IMR-90 (cell line): Measurements from ENCODE around the gene ARSB. TPM values are rescaled to one million over a fixed set of nuclear protein-coding genes. Genes with fewer than 3 reads are reported as not detected.

Experiments used
- ATAC-seq: fragments of 200-7000 bp; cut with Tn5 transposase; 2 replicates; pipeline ENCODE4 v1.9.1; 2020; ENCODE audit warnings: low read depth, mild to moderate bottlenecking, moderate library complexity
- BruUV-seq: library from RNA; stranded (reverse); fragments of 400-500 nt; replicated peaks from 2 replicates; lab custom pipeline; 2021; lab: Mats Ljungman, UMichigan
- CTCF ChIA-PET: fragments of 300-600 bp; formaldehyde crosslinking; extraction: SDS; loops from one replicate; lab custom pipeline; 2021; ENCODE audit warnings: antibody characterized with exemption; lab: Yijun Ruan, JAX
- POLR2A ChIA-PET: fragments of 300-600 bp; sonication (Branson Sonifier 250); formaldehyde crosslinking; loops from one replicate; lab custom pipeline; 2022; ENCODE audit warnings: antibody characterized with exemption; ENCODE audit not compliant: unreplicated experiment; lab: Charles Lee
- DNase-seq: peaks from one replicate; pipeline ENCODE4 v3.0.0; 2013
- H2AFZ ChIP-seq: replicated peaks from 2 replicates; pipeline ENCODE3; 2013; ENCODE audit warnings: low read length, mild to moderate bottlenecking; ENCODE audit not compliant: poor library complexity
- H2AK5ac ChIP-seq: 2 replicates; pipeline ENCODE4 v1.6.1; 2013; ENCODE audit warnings: low read depth, low read length, inconsistent platforms
- H2AK9ac ChIP-seq: replicated peaks from 2 replicates; pipeline ENCODE3; 2013; ENCODE audit warnings: mild to moderate bottlenecking, low read depth, low read length, moderate library complexity; ENCODE audit not compliant: poor library complexity
- H2BK120ac ChIP-seq: 2 replicates; pipeline ENCODE4 v1.6.1; 2013; ENCODE audit warnings: low read depth, low read length, inconsistent platforms
- H2BK15ac ChIP-seq: 3 replicates; pipeline ENCODE4 v1.6.1; 2013; ENCODE audit warnings: low read depth, low read length, inconsistent platforms
- H2BK20ac ChIP-seq: 2 replicates; pipeline ENCODE4 v1.6.1; 2013; ENCODE audit warnings: low read depth, mild to moderate bottlenecking, inconsistent platforms, low read length, moderate library complexity
- H2BK5ac ChIP-seq: 2 replicates; pipeline ENCODE4 v1.6.1; 2013; ENCODE audit warnings: mild to moderate bottlenecking, low read depth, low read length, inconsistent platforms; ENCODE audit not compliant: poor library complexity, severe bottlenecking
- H3K14ac ChIP-seq: replicated peaks from 2 replicates; pipeline ENCODE4 v1.6.1; 2013; ENCODE audit warnings: low read depth, low read length, inconsistent platforms
- H3K18ac ChIP-seq: 2 replicates; pipeline ENCODE4 v1.6.1; 2013; ENCODE audit warnings: low read depth, low read length, control low read depth
- H3K23ac ChIP-seq: 2 replicates; pipeline ENCODE4 v1.6.1; 2013; ENCODE audit warnings: low read depth, low read length, inconsistent platforms
- H3K27ac ChIP-seq: 2 replicates; pipeline ENCODE4 v1.5.1; 2013; ENCODE audit warnings: mild to moderate bottlenecking, control low read depth, low read length; ENCODE audit not compliant: insufficient read depth
- H3K27me3 ChIP-seq: 2 replicates; pipeline ENCODE4 v1.6.1; 2013; ENCODE audit warnings: low read length; ENCODE audit not compliant: control insufficient read depth, insufficient read depth
- H3K36me3 ChIP-seq: 2 replicates; pipeline ENCODE4 v1.6.1; 2013; ENCODE audit warnings: low read length, mixed read lengths; ENCODE audit not compliant: control insufficient read depth, insufficient read depth
- H3K4ac ChIP-seq: 2 replicates; pipeline ENCODE4 v1.6.1; 2013; ENCODE audit warnings: low read depth, low read length, inconsistent platforms
- H3K4me1 ChIP-seq: 2 replicates; pipeline ENCODE4 v1.6.1; 2013; ENCODE audit warnings: low read length, mixed read lengths; ENCODE audit not compliant: control insufficient read depth, insufficient read depth
- H3K4me2 ChIP-seq: 2 replicates; pipeline ENCODE4 v1.6.1; 2013; ENCODE audit warnings: low read depth, mild to moderate bottlenecking, control low read depth, low read length, moderate library complexity
- H3K4me3 ChIP-seq: 2 replicates; pipeline ENCODE4 v1.5.1; 2013; ENCODE audit warnings: low read depth, mild to moderate bottlenecking, control low read depth, low read length, moderate library complexity; ENCODE audit not compliant: insufficient read depth
- H3K56ac ChIP-seq: 2 replicates; pipeline ENCODE4 v1.6.1; 2013; ENCODE audit warnings: low read length, inconsistent platforms; ENCODE audit not compliant: insufficient read depth; ENCODE audit errors: extremely low read depth
- H3K79me1 ChIP-seq, 2 experiments: 2 replicates each; pipeline ENCODE4 v1.6.1; 2013; ENCODE audit warnings: low read length in 2 of 2, inconsistent platforms in 1 of 2, low read depth in 1 of 2
- H3K9ac ChIP-seq: 2 replicates; pipeline ENCODE4 v1.6.1; 2013; ENCODE audit warnings: low read depth, low read length, control low read depth
- H3K9me1 ChIP-seq: 2 replicates; pipeline ENCODE4 v1.6.1; 2013; ENCODE audit warnings: low read length, inconsistent platforms; ENCODE audit not compliant: insufficient read depth
- H3K9me3 ChIP-seq: 2 replicates; pipeline ENCODE4 v1.6.1; 2013; ENCODE audit warnings: low read length; ENCODE audit not compliant: control insufficient read depth, insufficient read depth
- H4K20me1 ChIP-seq: 2 replicates; pipeline ENCODE4 v1.6.1; 2013; ENCODE audit warnings: low read length, inconsistent platforms; ENCODE audit not compliant: insufficient read depth
- H4K5ac ChIP-seq: 2 replicates; pipeline ENCODE4 v1.6.1; 2013; ENCODE audit warnings: mild to moderate bottlenecking, low read depth, low read length, control low read depth
- H4K8ac ChIP-seq, 2 experiments: 2 replicates each; pipeline ENCODE4 v1.6.1; 2013; ENCODE audit warnings: low read depth in 2 of 2, low read length in 2 of 2, control low read depth in 1 of 2, inconsistent platforms in 1 of 2
- H4K91ac ChIP-seq: 2 replicates; pipeline ENCODE4 v1.6.1; 2013; ENCODE audit warnings: low read depth, low read length, inconsistent platforms; ENCODE audit not compliant: insufficient read depth
- BHLHE40 ChIP-seq: fragments of 150-350 bp; IDR thresholded peaks from 2 replicates; pipeline ENCODE4 v1.6.1; 2016; ENCODE audit warnings: mild to moderate bottlenecking, low read depth, low read length
- CEBPB ChIP-seq: IDR thresholded peaks from 2 replicates; pipeline ENCODE4 v1.6.1; 2012; ENCODE audit warnings: low read depth, low read length, improper control_type of control experiment
- CHD1 ChIP-seq: IDR thresholded peaks from 2 replicates; pipeline ENCODE4 v1.6.1; 2012; ENCODE audit warnings: low read depth, low read length, improper control_type of control experiment
- CTCF ChIP-seq: conservative IDR thresholded peaks from 2 replicates; pipeline ENCODE4 v1.5.1; 2012; ENCODE audit warnings: mild to moderate bottlenecking, low read depth, low read length, improper control_type of control experiment
- ELK1 ChIP-seq: fragments of 150-350 bp; IDR thresholded peaks from 2 replicates; pipeline ENCODE4 v1.6.1; 2016; ENCODE audit warnings: low read depth, mild to moderate bottlenecking, low read length, moderate library complexity, borderline replicate concordance
- FOS ChIP-seq: fragments of 150-350 bp; IDR thresholded peaks from 2 replicates; pipeline ENCODE4 v1.6.1; 2016; ENCODE audit warnings: low read depth, low read length
- MAFK ChIP-seq: IDR thresholded peaks from 2 replicates; pipeline ENCODE4 v1.6.1; 2012; ENCODE audit warnings: low read depth, low read length, improper control_type of control experiment
- MAZ ChIP-seq: IDR thresholded peaks from 2 replicates; pipeline ENCODE4 v1.6.1; 2012; ENCODE audit warnings: low read depth, mild to moderate bottlenecking, low read length, improper control_type of control experiment, moderate library complexity, borderline replicate concordance
- MXI1 ChIP-seq: IDR thresholded peaks from 2 replicates; pipeline ENCODE4 v1.6.1; 2012; ENCODE audit warnings: low read depth, mild to moderate bottlenecking, low read length, moderate library complexity, borderline replicate concordance
- NFE2L2 ChIP-seq: fragments of 150-350 bp; IDR thresholded peaks from 2 replicates; pipeline ENCODE4 v1.6.1; 2016; ENCODE audit warnings: low read depth, mild to moderate bottlenecking, low read length
- POLR2A ChIP-seq: IDR thresholded peaks from 2 replicates; pipeline ENCODE4 v1.6.1; 2012; ENCODE audit warnings: mild to moderate bottlenecking, low read depth, low read length
- RAD21 ChIP-seq: IDR thresholded peaks from 2 replicates; pipeline ENCODE4 v1.6.1; 2012; ENCODE audit warnings: low read length, improper control_type of control experiment
- RCOR1 ChIP-seq: IDR thresholded peaks from 2 replicates; pipeline ENCODE4 v1.6.1; 2012; ENCODE audit warnings: mild to moderate bottlenecking, low read length, improper control_type of control experiment; ENCODE audit not compliant: insufficient replicate concordance
- RFX5 ChIP-seq: IDR thresholded peaks from 2 replicates; pipeline ENCODE4 v1.8.0; 2012; ENCODE audit warnings: low read depth, mild to moderate bottlenecking, low read length, moderate library complexity
- SMC3 ChIP-seq: fragments of 150-350 bp; IDR thresholded peaks from 2 replicates; pipeline ENCODE4 v1.6.1; 2016; ENCODE audit warnings: low read depth, mild to moderate bottlenecking, antibody characterized with exemption, low read length, moderate library complexity
- USF2 ChIP-seq: fragments of 150-350 bp; IDR thresholded peaks from 2 replicates; pipeline ENCODE4 v1.6.1; 2017; ENCODE audit warnings: mild to moderate bottlenecking, antibody characterized with exemption, low read length, low read depth
- WGBS, 2 experiments: methylation state at CpG; one replicate each; pipeline versions ENCODE4 v1.1.5 to v1.1.7; 2013; ENCODE audit warnings: missing lambda C conversion rate in 2 of 2; ENCODE audit not compliant: insufficient read length in 1 of 2; ENCODE audit errors: extremely low coverage in 2 of 2; 5-methylcytosine and 5-hydroxymethylcytosine counted together
- dilution Hi-C: fragments of 300-500 bp; cut with HindIII; formaldehyde crosslinking; loops from one replicate; pipeline ENCODE4 v1.14.3; 2018; ENCODE audit warnings: low sequenced_read_pairs; ENCODE audit not compliant: unreplicated experiment
- in situ Hi-C: fragments of 300-500 bp; cut with MboI; formaldehyde crosslinking; loops from 3 replicates; pipeline ENCODE4 v1.14.3; 2019; ENCODE audit warnings: low sequenced_read_pairs, inconsistent platforms, mixed read lengths
- intact Hi-C: fragments of 100-400 bp; cut with micrococcal nuclease; formaldehyde crosslinking; loops from 2 replicates; pipeline ENCODE4 v1.10.0; 2022
- polyA plus RNA-seq, 3 experiments: library from polyadenylated mRNA; depleted of rRNA; stranded (reverse); fragments of >200 nt; gene quantifications; 2 replicates each; pipeline ENCODE4 v1.2.3, GENCODE V29; 2012; ENCODE audit warnings: low replicate concordance in 1 of 3
- total RNA-seq: library from RNA; depleted of rRNA; stranded (reverse); fragments of >200 nt; gene quantifications from 2 replicates; pipeline ENCODE4 v1.2.3, GENCODE V29; 2012

Gene ARSB
- total and polyA plus RNA-seq, 2 of the 4 experiments (the other 2 are of a cell fraction), result 16.0 to 16.3 TPM

GRCh38 chr5:78813286-78813685 lies 171.8 kb downstream of the ARSB start:
- no peak overlapping the region for H4K8ac ChIP-seq
- H2BK20ac ChIP-seq, result no peak overlapping the region
- no peak overlapping the region for H4K91ac ChIP-seq
- H3K4ac ChIP-seq, result no peak overlapping the region
- H2AK9ac ChIP-seq, result no peak overlapping the region
- no peaks in the 10 kb centered on the region for H3K9me3 ChIP-seq
- no peak overlapping the region for H2BK120ac ChIP-seq
- H2AK5ac ChIP-seq, result no peak overlapping the region
- in situ Hi-C loops (no loop called here), dilution Hi-C loops (no loop called here), intact Hi-C loops (no loop called here)
- H3K4me3 ChIP-seq, result no peak overlapping the region
- no peaks in the 10 kb centered on the region for H3K79me1 ChIP-seq
- no peak overlapping the region for H4K5ac ChIP-seq
- POLR2A ChIA-PET, result no interaction called here
- CTCF ChIA-PET, result interaction anchor here (0.9 kb wide), 1 partner anchor 186 kb away, joined by 3 read pairs; no protein-coding TSS in a partner anchor
- H3K23ac ChIP-seq, result no peak overlapping the region
- TF ChIP-seq NFE2L2 (no peak), RAD21 (no peak), RFX5 (no peak), BHLHE40 (no peak), MXI1 (no peak), POLR2A (no peak), SMC3 (no peak), CHD1 (no peak), RCOR1 (no peak), CTCF (no peak), FOS (no peak), USF2 (no peak), ELK1 (no peak), CEBPB (no peak), MAFK (no peak), MAZ (no peak)
- ATAC-seq (no peak), DNase-seq (no peak)
- H2AFZ ChIP-seq, result no peak overlapping the region
- no peaks in the 10 kb centered on the region for H4K20me1 ChIP-seq
- no peak overlapping the region for H3K27ac ChIP-seq
- H3K14ac ChIP-seq, result no peak overlapping the region
- H2BK15ac ChIP-seq, result no peak overlapping the region
- BruUV-seq, result no TSS peak
- 0 out of 2 replicates have a peak, but pooled peaks cover 8% of the 10 kb centered on the region for H3K9me1 ChIP-seq
- no peak overlapping the region for H3K9ac ChIP-seq
- H3K4me2 ChIP-seq, result no peak overlapping the region
- H3K18ac ChIP-seq, result no peak overlapping the region; the same call in 1 of the 2 replicates
- H2BK5ac ChIP-seq, result no peak overlapping the region
- H3K36me3 ChIP-seq, result no peaks in the 10 kb centered on the region
- H3K27me3 ChIP-seq, result no peaks in the 10 kb centered on the region
- H3K4me1 ChIP-seq, result peaks cover 4% of the 10 kb centered on the region; the same call in 1 of the 2 replicates
- no peak overlapping the region for H3K56ac ChIP-seq
- no CpG with 5 or more reads among the region's 1 CpG for whole genome bisulfite sequencing, 2 experiments
